ENCODE measurements around the gene C11orf65.

Gene C11orf65

DNA sequence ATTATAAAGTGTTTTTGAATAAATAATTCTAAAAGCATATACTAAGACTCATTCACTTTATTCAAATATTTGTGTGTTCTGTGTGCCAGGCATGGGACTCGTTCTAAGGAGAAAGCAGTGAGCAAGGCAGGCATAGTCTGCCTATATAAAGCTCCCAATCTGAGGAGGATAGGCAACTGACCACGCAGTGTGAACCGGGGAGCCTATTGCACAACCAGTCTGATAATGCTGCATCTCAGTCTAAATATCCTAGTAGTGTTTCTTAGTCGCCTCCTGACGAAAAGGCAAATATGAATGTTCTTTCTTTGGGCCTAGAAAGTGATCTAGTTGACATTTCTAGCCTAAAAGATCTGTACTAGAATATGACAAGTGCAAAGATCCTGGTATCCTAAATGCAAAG lies 98.3 kb downstream of the C11orf65 start:
- DNase-seq (ENCODE audit: low read depth): no peak

DNA sequence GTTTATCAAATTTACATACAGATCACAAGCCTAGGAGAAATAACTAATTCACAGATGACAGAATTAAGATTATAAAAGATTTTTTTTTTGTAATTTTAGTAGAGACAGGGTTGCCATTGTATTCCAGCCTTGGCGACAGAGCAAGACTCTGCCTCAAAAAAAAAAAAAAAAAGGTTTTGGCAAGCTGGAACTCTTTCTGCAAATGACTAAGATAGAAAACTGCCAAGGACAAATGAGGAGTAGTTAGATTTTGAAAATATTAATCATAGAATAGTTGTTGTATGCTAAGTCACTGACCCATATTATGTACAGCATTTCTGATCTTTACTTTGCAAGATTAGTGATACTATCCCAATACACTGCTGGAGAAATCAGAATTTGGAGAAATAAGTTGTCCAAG lies 99.2 kb downstream of the C11orf65 start:
- DNase-seq (ENCODE audit: low read depth): no peak

DNA sequence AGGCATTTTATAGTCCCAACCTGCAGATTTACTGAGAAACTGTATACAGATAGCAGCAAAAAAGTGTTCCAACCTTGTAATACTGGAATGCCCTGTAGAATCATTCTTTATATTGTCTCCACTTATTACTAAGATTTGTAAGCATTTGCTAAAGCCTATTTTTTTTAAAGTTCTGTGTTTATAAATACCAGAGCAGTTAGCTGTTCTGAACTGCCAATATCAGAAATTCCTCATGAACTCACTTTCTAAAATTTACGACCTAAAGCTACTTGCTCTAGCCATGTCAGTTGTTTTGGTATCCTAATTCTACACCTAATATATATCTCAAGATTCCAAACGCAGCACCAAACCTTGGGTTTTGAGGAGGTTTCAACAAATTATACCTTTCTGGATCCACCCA lies 103.2 kb downstream of the C11orf65 start:
- no peak for DNase-seq (ENCODE audit: low read depth)

DNA sequence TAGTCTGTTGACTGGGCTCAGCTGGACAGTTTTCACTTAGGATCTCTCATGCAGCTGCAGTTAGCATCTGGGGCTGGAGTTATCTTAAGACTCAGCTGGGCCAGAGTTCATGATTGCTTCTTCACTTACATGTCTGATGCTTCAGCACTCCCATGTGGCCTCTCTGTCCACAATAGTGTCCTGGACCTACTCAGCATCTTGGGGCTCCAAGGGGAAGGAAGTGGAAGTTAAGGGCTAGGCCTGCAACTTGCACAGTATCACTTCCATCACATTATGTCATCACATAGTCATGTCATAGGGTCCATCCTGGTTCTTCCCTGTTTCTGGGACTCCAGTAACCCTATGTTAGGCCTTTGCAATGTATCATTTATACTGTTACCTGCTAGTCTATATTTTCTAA lies 115.9 kb downstream of the C11orf65 start:
- no peak for DNase-seq (ENCODE audit: low read depth)

DNA sequence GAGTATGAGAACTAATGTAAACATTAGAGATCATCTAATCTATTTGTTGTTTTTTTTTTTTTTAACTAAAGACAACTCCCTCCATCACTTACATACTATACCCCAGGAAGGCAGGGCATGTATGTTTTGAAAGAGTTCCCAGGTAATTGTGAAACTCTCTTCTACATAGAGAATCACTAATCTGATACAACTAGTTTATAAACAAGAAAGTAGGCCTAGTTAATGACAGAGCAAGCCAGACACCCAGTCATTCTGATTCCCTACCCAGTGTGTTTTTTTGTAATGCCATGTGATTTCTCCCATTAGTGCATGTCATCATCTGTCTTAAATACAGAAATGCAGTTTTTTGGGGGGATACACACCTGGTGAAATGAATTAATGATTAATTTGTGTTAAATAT lies 120.9 kb downstream of the C11orf65 start:
- no peak for DNase-seq (ENCODE audit: low read depth)

DNA sequence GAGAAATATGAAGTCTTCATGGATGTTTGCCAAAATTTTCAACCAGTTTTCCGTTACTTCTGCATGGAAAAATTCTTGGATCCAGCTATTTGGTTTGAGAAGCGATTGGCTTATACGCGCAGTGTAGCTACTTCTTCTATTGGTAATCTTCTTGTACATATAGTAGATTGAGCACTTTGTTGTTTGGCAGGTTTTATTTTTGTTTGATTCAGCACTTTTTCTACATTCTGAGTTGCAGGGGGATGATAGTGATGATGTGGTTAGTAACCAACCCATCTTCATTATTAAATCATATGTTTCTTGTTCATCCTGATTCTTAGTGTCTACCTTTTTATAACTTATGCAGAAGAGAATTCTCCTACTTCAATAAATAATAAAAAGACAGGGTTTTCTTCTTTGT lies 121.6 kb downstream of the C11orf65 start:
- no peak for DNase-seq (ENCODE audit: low read depth)

DNA sequence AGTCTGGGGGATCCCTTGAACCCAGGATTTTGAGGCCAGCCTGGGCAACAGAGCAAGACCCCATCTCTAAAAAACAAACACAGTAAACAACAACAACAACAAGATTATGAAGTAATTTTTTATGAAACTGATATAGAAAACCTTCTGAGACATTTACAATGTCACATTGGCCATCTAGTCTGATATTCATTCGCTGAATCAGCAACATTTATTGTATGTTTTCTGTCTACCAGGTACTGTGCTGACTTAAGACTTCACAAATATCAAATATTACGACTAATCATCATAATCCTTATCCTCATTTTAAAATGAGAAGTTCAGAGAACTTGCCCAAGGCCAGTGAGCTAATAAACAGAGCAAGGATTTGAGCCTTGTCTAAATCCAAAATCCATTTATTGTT lies 123.6 kb downstream of the C11orf65 start:
- no peak for DNase-seq (ENCODE audit: low read depth)

DNA sequence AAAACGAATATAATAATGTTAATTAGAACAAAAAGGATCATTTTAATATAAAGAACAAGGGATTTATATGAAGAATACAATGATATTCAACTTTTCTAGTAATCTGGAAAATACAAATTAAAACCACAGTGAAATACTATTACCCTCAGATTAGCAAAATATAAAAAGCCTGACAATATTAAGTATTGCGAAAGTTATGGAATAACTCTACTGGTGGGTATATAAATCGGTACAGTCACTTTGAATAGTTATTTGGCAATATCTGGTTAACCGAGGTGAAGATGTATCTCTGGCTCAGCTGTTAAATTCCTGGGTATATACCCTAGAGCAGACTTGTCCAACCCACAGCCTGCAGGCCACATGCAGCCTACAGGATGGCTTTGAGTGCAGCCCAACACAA lies 125.7 kb downstream of the C11orf65 start:
- DNase-seq (ENCODE audit: low read depth): no peak

DNA sequence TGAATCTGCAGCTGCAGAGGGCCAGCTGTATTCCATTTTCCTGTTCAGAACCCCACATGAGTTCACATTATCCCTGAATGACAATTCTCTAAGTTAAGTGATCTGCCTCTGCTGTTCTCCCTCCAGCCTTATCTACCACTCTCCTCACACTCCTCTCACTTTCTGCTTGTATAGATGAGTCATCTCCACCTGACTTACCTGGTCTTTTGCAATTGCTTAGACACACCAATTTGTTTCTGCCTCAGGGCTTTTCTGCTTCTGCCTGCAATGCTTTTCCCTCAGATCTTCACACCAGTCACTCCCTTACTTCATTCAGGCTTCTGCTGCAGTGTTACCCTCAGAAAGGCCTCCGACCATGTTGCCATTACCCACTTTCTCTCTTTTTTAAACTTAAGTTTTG lies 126.4 kb downstream of the C11orf65 start:
- DNase-seq (ENCODE audit: low read depth): no peak

DNA sequence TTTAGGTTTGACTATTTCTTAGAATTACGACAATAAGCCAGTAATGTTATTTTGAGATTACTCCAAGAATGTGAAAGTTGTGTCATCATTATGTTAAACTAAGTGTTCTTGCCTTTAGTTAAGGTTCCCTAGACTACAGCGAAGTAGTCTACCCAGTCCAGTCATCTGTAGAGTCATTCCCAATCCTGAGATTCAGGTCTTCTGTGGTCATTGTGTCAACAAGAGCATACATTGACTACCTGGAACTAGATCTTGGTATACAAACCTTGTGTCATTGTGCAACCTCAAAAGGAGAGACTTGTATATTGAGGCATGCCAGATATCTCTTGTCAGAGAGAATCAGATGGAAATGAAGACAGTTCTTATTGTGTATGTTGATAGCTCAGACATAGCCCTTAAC lies 128.6 kb downstream of the C11orf65 start:
- DNase-seq (ENCODE audit: low read depth): no peak

DNA sequence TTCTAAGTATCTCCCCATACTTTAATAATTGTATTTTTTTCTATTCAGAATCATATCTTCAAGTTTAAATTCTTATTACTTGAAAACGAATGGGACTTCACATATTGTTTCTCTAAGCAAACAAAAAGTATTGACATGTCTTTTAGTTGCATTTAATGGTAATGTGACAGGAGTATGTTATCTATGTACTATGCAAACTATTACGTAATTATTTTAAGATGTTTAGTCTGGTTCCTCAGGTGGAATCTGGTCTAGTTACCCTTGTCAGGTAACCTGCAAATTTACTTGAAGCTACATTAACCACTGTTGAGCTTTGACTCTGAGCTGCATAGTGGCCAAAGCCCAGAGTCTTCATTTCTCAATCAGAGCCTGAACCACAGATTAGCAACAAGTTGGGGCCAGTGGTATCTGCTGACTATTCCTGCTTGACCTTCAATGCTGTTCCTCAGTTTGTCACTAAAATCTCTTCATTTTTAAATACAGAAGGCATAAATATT lies 133.9 kb downstream of the C11orf65 start:
- DNase-seq (ENCODE audit: low read depth): no peak

Data from activated gamma-delta T cell treated with anti-CD3 and anti-CD28 coated beads, Interleukin-2, amount 50 U/mL, for 16 hours (primary cell).